Subcutaneous adipose tissue (tissue), 4 donors: Measurements from ENCODE around the gene CHD6. TPM values are rescaled to one million over a fixed set of nuclear protein-coding genes. Genes with fewer than 3 reads are reported as not detected.

Experiments
- CTCF ChIP-seq: fragments of 450-650 bp; IDR thresholded peaks from one replicate; pipeline ENCODE4 v1.5.1; 2016; ENCODE audit warnings: low read depth, mild to moderate bottlenecking, control low read depth, antibody characterized with exemption, moderate library complexity
- total RNA-seq, 4 donors: library from RNA; depleted of rRNA; stranded (reverse); fragments of >200 nt; gene quantifications; one replicate each; pipeline ENCODE4 v1.1.0, GENCODE V29; 2016

Gene CHD6
- total RNA-seq, 4 donors from 2014 or later, result 31.5 to 47.4 (median 37.9) TPM

GRCh38 chr20:41650231-41650948 is 32.2 kb upstream of the CHD6 start:
- no peak for TF ChIP-seq CTCF

DNA sequence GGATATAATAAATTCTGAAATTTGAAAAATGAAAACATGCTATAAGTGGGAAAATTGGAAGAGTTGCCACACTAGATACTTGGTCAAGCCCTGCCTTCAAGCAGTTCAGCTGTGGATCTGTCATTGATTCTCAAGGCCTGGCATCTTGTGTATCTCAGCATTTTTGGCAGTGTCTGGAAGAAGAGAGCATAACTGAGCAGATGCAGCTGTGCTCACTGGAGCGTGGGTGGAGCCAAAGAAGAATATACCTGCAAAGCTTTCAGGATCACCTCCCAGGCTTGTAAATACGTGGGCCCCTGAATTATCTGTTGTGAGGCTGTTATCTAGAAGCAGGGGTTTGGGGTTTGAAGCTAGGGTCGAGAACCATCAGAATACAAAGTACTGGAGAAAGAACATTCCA is 31.3 kb upstream of the CHD6 start:
- no peak for TF ChIP-seq CTCF

DNA sequence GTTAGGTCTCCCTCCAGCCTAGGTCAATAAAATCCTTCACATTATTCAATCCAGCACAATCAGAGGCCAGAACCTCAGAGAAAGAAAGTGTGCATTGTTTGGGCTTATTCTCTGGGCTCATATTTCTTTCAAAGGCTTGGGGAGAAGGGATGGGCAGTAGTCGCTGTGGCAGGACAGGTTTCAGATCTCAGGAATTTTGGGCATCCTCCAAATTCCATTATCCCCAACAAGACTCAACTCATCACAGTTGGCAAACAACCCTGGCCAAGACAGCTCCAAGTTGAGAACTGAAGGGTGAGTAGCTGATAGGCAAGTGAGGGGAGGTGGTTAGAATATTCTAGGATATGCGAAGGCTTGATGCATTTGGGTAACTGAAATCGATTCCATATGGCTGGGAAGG is 27.2 kb upstream of the CHD6 start:
- TF ChIP-seq CTCF, result no peak

GRCh38 chr20:41643504-41643938 is 25.3 kb upstream of the CHD6 start:
- TF ChIP-seq CTCF, result no peak

DNA sequence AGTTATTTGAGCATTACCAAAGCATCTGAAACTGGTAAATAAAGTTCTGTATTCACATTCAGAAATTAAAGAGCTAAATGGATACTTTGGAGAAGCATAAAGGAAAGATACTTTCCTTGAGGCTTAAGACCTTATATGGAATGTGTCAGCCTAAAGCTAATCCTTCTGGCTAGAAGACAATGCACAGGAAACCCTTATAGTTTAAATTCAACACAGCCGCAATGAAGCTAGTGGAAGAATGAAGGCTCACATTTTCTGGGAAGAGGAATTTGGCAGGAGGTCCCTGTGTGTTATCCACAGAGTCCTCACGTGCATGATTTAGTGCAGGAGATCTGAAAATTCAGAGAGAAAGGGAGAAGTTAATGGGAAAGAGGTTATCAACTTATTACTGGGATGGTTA is 21.5 kb upstream of the CHD6 start:
- TF ChIP-seq CTCF, result no peak

GRCh38 chr20:41638456-41638855 is 20.3 kb upstream of the CHD6 start:
- no peak for TF ChIP-seq CTCF

GRCh38 chr20:41635158-41635557 is 17.0 kb upstream of the CHD6 start:
- no peak for TF ChIP-seq CTCF
